Right atrium auricular region (tissue), 2 donors: Measurements from ENCODE around the gene ATP6V0A1. TPM values are rescaled to one million over a fixed set of nuclear protein-coding genes. Genes with fewer than 3 reads are reported as not detected.
A peak's percentile ranks its signal among the peaks of the same experiment; 100 is the strongest.
"Not testable (repeated sequence)": the region's sequence is repeated elsewhere in the genome, so short reads cannot be mapped to it uniquely, and the experiment has no call there.

Experiments used
- DNase-seq: peaks from one replicate; pipeline ENCODE4 v3.0.0-alpha.2; 2019; ENCODE audit warnings: low spot score
- H3K27ac ChIP-seq, 2 donors: fragments of 200-600 bp; sonication (generic); 1 replicate in 1 of 2; 2 replicates in 1 of 2; pipeline ENCODE4 v1.5.1; 2016 to 2019
- H3K27me3 ChIP-seq, 2 donors: fragments of 200-600 bp; sonication (generic); one replicate each; pipeline versions ENCODE4 v1.5.1 to v1.6.0; 2017 to 2019
- H3K36me3 ChIP-seq: fragments of 200-600 bp; sonication (generic); one replicate; pipeline ENCODE4 v1.5.1; 2016
- H3K4me1 ChIP-seq, 2 donors: fragments of 200-600 bp; sonication (generic); one replicate each; pipeline versions ENCODE4 v1.5.1 to v1.6.0; 2017 to 2019
- H3K4me3 ChIP-seq, 2 donors: fragments of 200-600 bp; sonication (generic); 1 replicate in 1 of 2; 2 replicates in 1 of 2; pipeline ENCODE4 v1.5.1; 2017 to 2019; ENCODE audit warnings: mild to moderate bottlenecking in 1 of 2, moderate library complexity in 1 of 2
- H3K9me3 ChIP-seq, 2 donors: fragments of 200-600 bp; sonication (generic); one replicate each; pipeline ENCODE4 v1.5.1; 2019
- CTCF ChIP-seq, 2 donors: fragments of 200-600 bp; sonication (generic); IDR thresholded peaks; one replicate each; pipeline ENCODE4 v1.5.1; 2019; ENCODE audit warnings: antibody characterized with exemption in 2 of 2
- total RNA-seq, 2 donors: library from RNA; depleted of rRNA; stranded (reverse); fragments of >200 nt; gene quantifications; one replicate each; pipeline ENCODE4 v1.1.0, GENCODE V29; 2016

Gene ATP6V0A1
- total RNA-seq, 2 donors from 2014 or later = 38.9 to 67.5 TPM

- Histone ChIP-seq H3K27ac (peak overlapping the region; percentile 51 to 56), H3K4me3 (no peak overlapping the region), H3K4me1 (peaks cover 3 to 91% of the 10 kb centered on the region in 2 donors), H3K27me3 (no peaks in the 10 kb centered on the region), H3K36me3 (peaks cover 7% of the 10 kb centered on the region), H3K9me3 (no peaks in the 10 kb centered on the region)
- no peak for TF ChIP-seq CTCF (IDR thresholded peaks at IDR 0.05)
- DNase-seq = no peak
These were observed 45.1 kb upstream of the ATP6V0A1 start for GRCh38 chr17:42413464-42414040.

GRCh38 chr17:42414704-42415409 lies 43.8 kb upstream of the ATP6V0A1 start:
- Histone ChIP-seq H3K4me3 (peak overlapping the region in 1 of 2 donors; percentile 15), H3K4me1 (peaks cover 3 to 93% of the 10 kb centered on the region in 2 donors), H3K9me3 (no peaks in the 10 kb centered on the region), H3K36me3 (peaks cover 7% of the 10 kb centered on the region), H3K27ac (peak overlapping the region; percentile 43 to 56), H3K27me3 (no peaks in the 10 kb centered on the region)
- DNase-seq = no peak
- TF ChIP-seq CTCF (IDR thresholded peaks at IDR 0.05) = no peak

- not testable (repeated sequence) for H3K4me3 ChIP-seq, DNase-seq, H3K36me3 ChIP-seq, H3K27me3 ChIP-seq, H3K9me3 ChIP-seq
- peak overlapping the region in 1 of 2 donors; percentile 99 for H3K27ac ChIP-seq
- peaks cover 3 to 83% of the 10 kb centered on the region in 2 donors for H3K4me1 ChIP-seq
These were observed 40.7 kb upstream of the ATP6V0A1 start for GRCh38 chr17:42417981-42418380.

GRCh38 chr17:42421136-42421506 lies 37.6 kb upstream of the ATP6V0A1 start:
- Histone ChIP-seq H3K4me1 (peaks cover 0 to 63% of the 10 kb centered on the region in 2 donors), H3K36me3 (no peaks in the 10 kb centered on the region)

GRCh38 chr17:42421507-42422338 lies 37.0 kb upstream of the ATP6V0A1 start:
- peak overlapping the region; percentile 97 to 99 for H3K27ac ChIP-seq
- H3K9me3 ChIP-seq = no peaks in the 10 kb centered on the region
- no peak for DNase-seq
- peak overlapping the region; percentile 94 for H3K4me3 ChIP-seq
- peaks cover 0 to 57% of the 10 kb centered on the region in 2 donors for H3K4me1 ChIP-seq
- no peaks in the 10 kb centered on the region for H3K27me3 ChIP-seq
- TF ChIP-seq CTCF (IDR thresholded peaks at IDR 0.05) = no peak
- H3K36me3 ChIP-seq = no peaks in the 10 kb centered on the region

More at GRCh38 chr17:42421136-42421506, 37.6 kb upstream of the ATP6V0A1 start:
- Histone ChIP-seq H3K4me3 (peak overlapping the region; percentile 94), H3K27ac (peak overlapping the region; percentile 97 to 99), H3K9me3 (no peaks in the 10 kb centered on the region), H3K27me3 (no peaks in the 10 kb centered on the region)
- no peak for TF ChIP-seq CTCF (IDR thresholded peaks at IDR 0.05)
- DNase-seq = no peak
